Activated T-cell treated with anti-CD3 and anti-CD28 coated beads for 1 hour (primary cell): Measurements from ENCODE around the gene SLC2A3.
A peak's percentile ranks its signal among the peaks of the same experiment; 100 is the strongest.
"Not testable (repeated sequence)": the region's sequence is repeated elsewhere in the genome, so short reads cannot be mapped to it uniquely, and the experiment has no call there.

Experiments
- DNase-seq: peaks from one replicate; pipeline ENCODE4 v3.0.0-alpha.2; 2020; ENCODE audit warnings: low read depth

SLC2A3 gene

GRCh38 chr12:7950230-7950943, 14.4 kb upstream of the SLC2A3 start:
- not testable (repeated sequence) for DNase-seq

- no peak for DNase-seq
Measured at GRCh38 chr12:7948589-7949260, 12.7 kb upstream of the SLC2A3 start.

- DNase-seq = no peak
Measured at GRCh38 chr12:7947011-7947410, 11.0 kb upstream of the SLC2A3 start.

GRCh38 chr12:7944760-7945159, 8.8 kb upstream of the SLC2A3 start:
- not testable (repeated sequence) for DNase-seq

GRCh38 chr12:7940906-7941305, 4.9 kb upstream of the SLC2A3 start:
- DNase-seq = no peak

GRCh38 chr12:7937833-7938506, 2.0 kb upstream of the SLC2A3 start:
- DNase-seq = no peak

GRCh38 chr12:7934889-7935492, 996 bp downstream of the SLC2A3 start:
- DNase-seq = no peak

GRCh38 chr12:7934091-7934888, 1.7 kb downstream of the SLC2A3 start:
- DNase-seq = no peak

- peak; percentile 70 for DNase-seq
Measured at GRCh38 chr12:7933255-7933726, 2.7 kb downstream of the SLC2A3 start.

- DNase-seq = not testable (repeated sequence)
Measured at GRCh38 chr12:7932599-7933240, 3.3 kb downstream of the SLC2A3 start.

- DNase-seq = no peak
Measured at GRCh38 chr12:7929083-7929792, 6.7 kb downstream of the SLC2A3 start.

GRCh38 chr12:7927470-7927869, 8.5 kb downstream of the SLC2A3 start:
- DNase-seq = no peak

- DNase-seq = not testable (repeated sequence)
Measured at GRCh38 chr12:7926068-7926666, 9.8 kb downstream of the SLC2A3 start.

GRCh38 chr12:7923241-7924236, 12.4 kb downstream of the SLC2A3 start:
- no peak for DNase-seq

GRCh38 chr12:7921181-7921580, 14.8 kb downstream of the SLC2A3 start:
- DNase-seq = not testable (repeated sequence)

- DNase-seq = not testable (repeated sequence)
Measured at GRCh38 chr12:7918268-7918590, 17.8 kb downstream of the SLC2A3 start.

GRCh38 chr12:7917392-7918267, 18.4 kb downstream of the SLC2A3 start:
- no peak for DNase-seq

GRCh38 chr12:7916936-7917335, 19.1 kb downstream of the SLC2A3 start:
- no peak for DNase-seq
